BLaER1 (cell line): ENCODE results near the gene SIK3.
A peak's percentile ranks its signal among the peaks of the same experiment; 100 is the strongest.
"Not testable (repeated sequence)": the region's sequence is repeated elsewhere in the genome, so short reads cannot be mapped to it uniquely, and the experiment has no call there.

Source experiments
- H3K27ac ChIP-seq: shearing (Covaris generic); formaldehyde crosslinking; 2 replicates; pipeline ENCODE4 v1.8.1; 2022
- H3K27me3 ChIP-seq: shearing (Covaris generic); formaldehyde crosslinking; 2 replicates; pipeline ENCODE4 v1.8.1; 2022
- H3K36me3 ChIP-seq: shearing (Covaris generic); formaldehyde crosslinking; 2 replicates; pipeline ENCODE4 v1.8.1; 2022
- H3K4me1 ChIP-seq: shearing (Covaris generic); formaldehyde crosslinking; 2 replicates; pipeline ENCODE4 v1.8.1; 2022
- H3K4me2 ChIP-seq: shearing (Covaris generic); formaldehyde crosslinking; 2 replicates; pipeline ENCODE4 v1.8.1; 2022
- H3K4me3 ChIP-seq: shearing (Covaris generic); formaldehyde crosslinking; 2 replicates; pipeline ENCODE4 v1.8.1; 2022
- H3K9ac ChIP-seq: shearing (Covaris generic); formaldehyde crosslinking; 2 replicates; pipeline ENCODE4 v1.8.1; 2022
- H3K9me3 ChIP-seq: shearing (Covaris generic); formaldehyde crosslinking; 2 replicates; pipeline ENCODE4 v1.8.1; 2022
- H4K20me1 ChIP-seq: shearing (Covaris generic); formaldehyde crosslinking; 2 replicates; pipeline ENCODE4 v1.8.1; 2022
- Cebpa-rat ChIP-seq: shearing (Covaris generic); IDR thresholded peaks from 2 replicates; pipeline ENCODE4 v1.8.1; 2022

SIK3 gene

DNA sequence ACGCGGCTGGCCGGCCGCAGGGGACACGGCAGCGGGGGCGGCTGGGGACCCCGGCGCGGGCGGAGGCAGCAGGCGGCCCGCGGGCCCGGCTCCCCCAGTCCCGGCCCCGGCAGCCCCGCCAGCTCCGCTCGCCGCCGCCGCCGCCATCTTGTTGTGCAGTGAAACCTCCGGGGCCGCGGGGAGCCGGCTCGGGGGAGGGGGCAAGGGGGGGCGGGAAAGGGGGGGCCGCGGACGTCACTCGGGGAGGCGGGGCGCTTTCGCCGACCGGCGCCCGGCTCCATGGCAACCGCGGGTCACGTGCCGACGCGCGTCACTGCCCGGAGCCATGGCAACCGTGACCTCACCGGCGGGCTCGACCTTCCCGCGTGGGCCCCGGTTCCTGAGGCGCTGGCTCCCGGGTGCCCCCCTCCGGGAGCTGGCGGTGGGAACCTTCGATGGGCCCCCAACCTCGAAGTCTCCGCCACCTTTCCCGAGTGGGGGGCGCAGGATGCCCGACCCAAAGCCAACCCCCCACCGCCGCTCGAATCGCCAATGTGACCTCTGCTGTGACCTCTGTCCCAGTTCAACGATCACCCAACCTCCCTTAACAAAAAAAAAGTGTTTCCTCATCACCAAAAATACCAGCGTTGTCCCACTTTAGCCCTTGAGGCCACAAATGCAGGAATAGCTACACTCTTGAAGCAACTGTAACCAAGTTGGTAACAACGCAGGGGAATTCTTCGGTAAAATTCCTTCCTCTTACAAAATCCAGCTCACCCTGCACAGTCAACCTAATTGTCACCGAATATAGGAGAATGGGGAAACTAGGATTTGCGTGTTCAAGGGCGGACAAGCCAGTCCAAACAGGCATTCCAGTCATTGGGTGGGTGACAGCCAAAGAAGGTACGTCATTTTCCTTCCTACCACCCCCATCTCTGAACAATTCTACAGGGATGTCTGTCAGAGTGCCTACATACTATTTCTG lies at the start of gene SIK3:
Gene SIK3, minus strand, starts transcription at position 160 of the 964 bp plus-strand sequence. Its CDS starts 13 bp downstream, at position 147.
- no peaks in the 10 kb centered on the region for H3K9me3 ChIP-seq
- peaks cover 41% of the 10 kb centered on the region for H4K20me1 ChIP-seq
- peak within 1 kb of the TSS; percentile 99 for H3K4me2 ChIP-seq
- H3K9ac ChIP-seq: peak within 1 kb of the TSS; percentile 96
- no peaks in the 10 kb centered on the region for H3K27me3 ChIP-seq
- H3K27ac ChIP-seq: peak within 1 kb of the TSS; percentile 95
- TF ChIP-seq Cebpa-rat: no peak
- no peaks in the 10 kb centered on the region for H3K36me3 ChIP-seq
- H3K4me1 ChIP-seq: peaks cover 51% of the 10 kb centered on the region
- peak within 1 kb of the TSS; percentile 93 for H3K4me3 ChIP-seq

- Histone ChIP-seq H3K27ac (no peak overlapping the region), H3K9me3 (no peaks in the 10 kb centered on the region), H4K20me1 (peaks cover 71% of the 10 kb centered on the region), H3K27me3 (no peaks in the 10 kb centered on the region), H3K36me3 (peaks cover 43% of the 10 kb centered on the region), H3K4me2 (peak overlapping the region; percentile 94), H3K4me1 (peaks cover 30% of the 10 kb centered on the region), H3K4me3 (no peak overlapping the region), H3K9ac (no peak overlapping the region; the same call in 1 of the 2 replicates)
- TF ChIP-seq Cebpa-rat: no peak
These were observed 48.3 kb upstream of the SIK3 start for GRCh38 chr11:117146521-117146920.

GRCh38 chr11:117145393-117145761 lies 47.1 kb upstream of the SIK3 start:
- Histone ChIP-seq H3K9ac (peak overlapping the region; percentile 91), H3K4me2 (peak overlapping the region; percentile 94), H3K4me3 (peak overlapping the region; percentile 89), H3K4me1 (peaks cover 30% of the 10 kb centered on the region), H3K9me3 (no peaks in the 10 kb centered on the region), H3K27me3 (no peaks in the 10 kb centered on the region), H4K20me1 (peaks cover 60% of the 10 kb centered on the region), H3K36me3 (peaks cover 34% of the 10 kb centered on the region), H3K27ac (peak overlapping the region; percentile 85)
- no peak for TF ChIP-seq Cebpa-rat

- H3K9ac ChIP-seq: peak overlapping the region; percentile 91
- H3K4me2 ChIP-seq: peak overlapping the region; percentile 94
- H3K27ac ChIP-seq: peak overlapping the region; percentile 85
- H4K20me1 ChIP-seq: peaks cover 53% of the 10 kb centered on the region
- no peaks in the 10 kb centered on the region for H3K9me3 ChIP-seq
- H3K4me1 ChIP-seq: peaks cover 30% of the 10 kb centered on the region
- H3K36me3 ChIP-seq: peaks cover 31% of the 10 kb centered on the region
- H3K4me3 ChIP-seq: peak overlapping the region; percentile 89
- no peaks in the 10 kb centered on the region for H3K27me3 ChIP-seq
- TF ChIP-seq Cebpa-rat: no peak
These were observed 46.5 kb upstream of the SIK3 start for GRCh38 chr11:117144477-117145392.

- Histone ChIP-seq H3K36me3 (peaks cover 29% of the 10 kb centered on the region), H3K9me3 (no peaks in the 10 kb centered on the region), H3K4me1 (peaks cover 30% of the 10 kb centered on the region), H3K4me2 (peak within 1 kb of the TSS; percentile 94), H3K9ac (peak within 1 kb of the TSS; percentile 91), H4K20me1 (peaks cover 46% of the 10 kb centered on the region), H3K4me3 (peak within 1 kb of the TSS; percentile 89), H3K27ac (peak within 1 kb of the TSS; percentile 85), H3K27me3 (no peaks in the 10 kb centered on the region)
- TF ChIP-seq Cebpa-rat: no peak
These were observed 45.7 kb upstream of the SIK3 start, which contains the start of gene PAFAH1B2 for GRCh38 chr11:117143871-117144476. TSS of gene PAFAH1B2 (plus strand) at chr11:117144287. CDS start at chr11:117152448, 8,161 bp downstream.

GRCh38 chr11:117143390-117143789 lies 45.2 kb upstream of the SIK3 start:
- H3K4me2 ChIP-seq: peak overlapping the region; percentile 92
- H3K36me3 ChIP-seq: peaks cover 23% of the 10 kb centered on the region
- no peaks in the 10 kb centered on the region for H3K27me3 ChIP-seq
- H4K20me1 ChIP-seq: peaks cover 40% of the 10 kb centered on the region
- peaks cover 30% of the 10 kb centered on the region for H3K4me1 ChIP-seq
- peak overlapping the region; percentile 85 for H3K27ac ChIP-seq
- peak overlapping the region; percentile 89 for H3K4me3 ChIP-seq
- H3K9me3 ChIP-seq: no peaks in the 10 kb centered on the region
- no peak for TF ChIP-seq Cebpa-rat
- peak overlapping the region; percentile 91 for H3K9ac ChIP-seq

- not testable (repeated sequence) for H3K4me1 ChIP-seq, H3K36me3 ChIP-seq, H3K27me3 ChIP-seq, H3K9me3 ChIP-seq, H3K4me2 ChIP-seq, H3K9ac ChIP-seq, H3K4me3 ChIP-seq, H3K27ac ChIP-seq, H4K20me1 ChIP-seq
These were observed 39.2 kb upstream of the SIK3 start for GRCh38 chr11:117137223-117138086.

DNA sequence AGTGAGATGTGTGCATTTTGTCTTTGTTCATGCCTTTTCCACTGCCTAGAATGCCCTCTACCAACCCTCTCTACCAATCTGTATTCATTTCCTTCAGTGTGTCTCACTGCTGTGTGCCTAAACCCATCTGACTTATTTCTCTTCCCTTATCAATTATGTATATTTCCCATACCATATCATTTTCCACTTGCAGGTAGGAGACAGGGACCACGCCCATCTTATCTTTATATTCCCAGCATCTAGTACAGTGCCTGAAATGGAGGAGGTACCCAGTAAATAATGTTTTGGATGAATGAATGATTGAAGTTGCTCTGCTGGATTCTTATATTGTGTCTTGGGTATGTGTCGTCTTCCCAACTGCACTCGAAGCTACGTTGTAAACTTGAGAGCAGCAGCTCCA lies 36.8 kb upstream of the SIK3 start:
- H4K20me1 ChIP-seq, H3K36me3 ChIP-seq, H3K27ac ChIP-seq, H3K27me3 ChIP-seq, H3K4me3 ChIP-seq, H3K4me2 ChIP-seq, H3K9ac ChIP-seq, H3K9me3 ChIP-seq, H3K4me1 ChIP-seq: not testable (repeated sequence)

DNA sequence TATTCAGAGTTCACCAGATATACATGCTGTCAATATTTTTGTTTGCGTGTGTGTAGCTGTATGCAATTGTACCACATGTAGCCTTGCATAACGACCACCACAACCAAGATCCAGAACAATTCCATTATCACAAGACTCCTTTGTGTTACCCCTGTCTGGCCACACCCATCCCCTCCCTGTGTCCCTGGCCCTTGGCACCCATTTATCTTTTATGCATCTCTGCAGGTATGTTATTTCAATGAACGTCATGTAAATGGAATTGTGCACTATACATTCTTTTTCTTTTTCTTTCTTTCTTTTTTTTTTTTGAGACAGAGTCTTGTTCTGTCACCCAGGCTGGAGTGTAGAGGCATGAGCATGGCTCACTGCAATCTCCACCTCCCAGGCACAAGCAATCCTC lies 36.2 kb upstream of the SIK3 start:
- H3K4me3 ChIP-seq: no peak overlapping the region
- no peak overlapping the region for H3K4me2 ChIP-seq
- H3K36me3 ChIP-seq: no peaks in the 10 kb centered on the region
- no peaks in the 10 kb centered on the region for H3K9me3 ChIP-seq
- H3K4me1 ChIP-seq: no peaks in the 10 kb centered on the region
- H3K27me3 ChIP-seq: no peaks in the 10 kb centered on the region
- no peak overlapping the region for H3K27ac ChIP-seq
- no peak overlapping the region for H3K9ac ChIP-seq
- no peaks in the 10 kb centered on the region for H4K20me1 ChIP-seq
- TF ChIP-seq Cebpa-rat: no peak
